PFSK-1 (cell line): ENCODE results near the gene WDR47.

ENCODE experiments used
- FOXP2 ChIP-seq: optimal IDR thresholded peaks from 2 replicates; pipeline ENCODE3; 2011; ENCODE audit warnings: borderline replicate concordance, control low read depth, inconsistent platforms; ENCODE audit not compliant: insufficient read depth; ENCODE audit errors: extremely low read length, extremely low read depth
- POLR2AphosphoS5 ChIP-seq: IDR thresholded peaks from 2 replicates; pipeline ENCODE4 v1.6.1; 2012; ENCODE audit warnings: low read depth, mild to moderate bottlenecking, control low read depth, low read length, moderate library complexity
- TAF1 ChIP-seq: IDR thresholded peaks from 2 replicates; pipeline ENCODE4 v1.6.1; 2012; ENCODE audit warnings: low read length, control low read depth, borderline replicate concordance; ENCODE audit not compliant: insufficient read depth
- TF ChIP-seq, protein P1 (sequence below), 2 experiments: IDR thresholded peaks; 2 replicates each; pipeline versions ENCODE4 v1.6.1 to v1.8.0; 2011 to 2012; ENCODE audit warnings: low read depth in 2 of 2, low read length in 2 of 2, control low read depth in 1 of 2, inconsistent platforms in 1 of 2, mild to moderate bottlenecking in 1 of 2, moderate library complexity in 1 of 2; ENCODE audit not compliant: insufficient read depth in 1 of 2

DNA sequence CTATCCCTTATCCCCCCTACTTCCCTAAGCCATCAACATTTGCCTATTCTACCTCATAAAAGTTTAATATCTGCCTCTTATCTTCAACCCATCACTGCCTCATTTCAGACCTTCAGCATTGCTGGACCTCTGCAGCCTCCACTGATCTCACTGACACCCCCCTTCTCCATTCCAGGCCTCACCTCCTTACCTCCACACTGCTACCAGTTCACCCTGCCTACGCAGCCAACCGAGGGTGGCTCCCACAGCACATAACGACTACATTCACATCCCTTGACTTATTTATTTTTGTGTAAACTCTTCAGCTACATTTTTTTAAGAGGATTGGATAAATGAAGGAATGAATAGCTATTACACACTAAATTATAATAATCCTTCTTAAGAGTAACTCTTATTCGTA, 92.9 kb downstream of the WDR47 start:
- TF ChIP-seq POLR2AphosphoS5 (no peak), TAF1 (no peak), FOXP2 (no peak)
- TF ChIP-seq, protein P1, sequence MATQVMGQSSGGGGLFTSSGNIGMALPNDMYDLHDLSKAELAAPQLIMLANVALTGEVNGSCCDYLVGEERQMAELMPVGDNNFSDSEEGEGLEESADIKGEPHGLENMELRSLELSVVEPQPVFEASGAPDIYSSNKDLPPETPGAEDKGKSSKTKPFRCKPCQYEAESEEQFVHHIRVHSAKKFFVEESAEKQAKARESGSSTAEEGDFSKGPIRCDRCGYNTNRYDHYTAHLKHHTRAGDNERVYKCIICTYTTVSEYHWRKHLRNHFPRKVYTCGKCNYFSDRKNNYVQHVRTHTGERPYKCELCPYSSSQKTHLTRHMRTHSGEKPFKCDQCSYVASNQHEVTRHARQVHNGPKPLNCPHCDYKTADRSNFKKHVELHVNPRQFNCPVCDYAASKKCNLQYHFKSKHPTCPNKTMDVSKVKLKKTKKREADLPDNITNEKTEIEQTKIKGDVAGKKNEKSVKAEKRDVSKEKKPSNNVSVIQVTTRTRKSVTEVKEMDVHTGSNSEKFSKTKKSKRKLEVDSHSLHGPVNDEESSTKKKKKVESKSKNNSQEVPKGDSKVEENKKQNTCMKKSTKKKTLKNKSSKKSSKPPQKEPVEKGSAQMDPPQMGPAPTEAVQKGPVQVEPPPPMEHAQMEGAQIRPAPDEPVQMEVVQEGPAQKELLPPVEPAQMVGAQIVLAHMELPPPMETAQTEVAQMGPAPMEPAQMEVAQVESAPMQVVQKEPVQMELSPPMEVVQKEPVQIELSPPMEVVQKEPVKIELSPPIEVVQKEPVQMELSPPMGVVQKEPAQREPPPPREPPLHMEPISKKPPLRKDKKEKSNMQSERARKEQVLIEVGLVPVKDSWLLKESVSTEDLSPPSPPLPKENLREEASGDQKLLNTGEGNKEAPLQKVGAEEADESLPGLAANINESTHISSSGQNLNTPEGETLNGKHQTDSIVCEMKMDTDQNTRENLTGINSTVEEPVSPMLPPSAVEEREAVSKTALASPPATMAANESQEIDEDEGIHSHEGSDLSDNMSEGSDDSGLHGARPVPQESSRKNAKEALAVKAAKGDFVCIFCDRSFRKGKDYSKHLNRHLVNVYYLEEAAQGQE (IDR thresholded peaks at IDR 0.05; ENCODE audit: insufficient read depth in 1 of 2, low read depth in 2 of 2, low read length in 2 of 2) = no peak
